Lung (tissue), 12 donors: ENCODE data around the gene NDUFB1. TPM values are rescaled to one million over a fixed set of nuclear protein-coding genes. Genes with fewer than 3 reads are reported as not detected.

Experiments used
- ATAC-seq: fragments of 200-7000 bp; cut with Tn5 transposase; one replicate; pipeline ENCODE4 v1.9.1; 2020; ENCODE audit warnings: moderate number of reproducible peaks; ENCODE audit not compliant: insufficient read depth, low FRiP score
- DNase-seq, 3 donors: peaks; one replicate each; pipeline ENCODE4 v3.0.0-alpha.2; 2013 to 2017
- H3K27ac ChIP-seq, 2 donors: one replicate each; pipeline ENCODE4 v1.5.1; 2013; ENCODE audit warnings: mild to moderate bottlenecking in 2 of 2, moderate library complexity in 2 of 2, control low read depth in 1 of 2, inconsistent platforms in 1 of 2, low read depth in 1 of 2, low read length in 1 of 2
- H3K27me3 ChIP-seq, 3 donors: one replicate each; pipeline ENCODE4 v1.5.1; 2013; ENCODE audit warnings: low read length in 2 of 3; ENCODE audit not compliant: control insufficient read depth in 3 of 3, insufficient read depth in 3 of 3
- H3K36me3 ChIP-seq, 4 donors: one replicate each; pipeline ENCODE4 v1.5.1; 2013; ENCODE audit warnings: low read length in 4 of 4, mild to moderate bottlenecking in 1 of 4, moderate library complexity in 1 of 4; ENCODE audit not compliant: control insufficient read depth in 4 of 4, insufficient read depth in 4 of 4
- H3K4me1 ChIP-seq, 5 donors: one replicate each; pipeline ENCODE4 v1.5.1; 2013; ENCODE audit warnings: low read length in 5 of 5, mild to moderate bottlenecking in 2 of 5, moderate library complexity in 1 of 5; ENCODE audit not compliant: control insufficient read depth in 5 of 5, insufficient read depth in 5 of 5
- H3K4me3 ChIP-seq: one replicate; pipeline ENCODE4 v1.5.1; 2013; ENCODE audit warnings: mild to moderate bottlenecking, control low read depth, moderate library complexity
- H3K9ac ChIP-seq, 2 donors: one replicate each; pipeline ENCODE4 v1.5.1; 2013; ENCODE audit warnings: low read length in 2 of 2, control low read depth in 1 of 2; ENCODE audit not compliant: insufficient read depth in 1 of 2
- H3K9me3 ChIP-seq, 4 donors: one replicate each; pipeline ENCODE4 v1.5.1; 2013; ENCODE audit warnings: low read length in 3 of 4, mild to moderate bottlenecking in 1 of 4, moderate library complexity in 1 of 4; ENCODE audit not compliant: control insufficient read depth in 4 of 4, insufficient read depth in 3 of 4
- CTCF ChIP-seq: IDR thresholded peaks from 2 replicates; pipeline ENCODE4 v1.5.1; 2012; ENCODE audit warnings: mild to moderate bottlenecking; ENCODE audit errors: control extremely low read depth, extremely low read depth
- WGBS, 2 donors: extraction: QIAGEN DNeasy Blood & Tissue Kit; methylation state at CpG; one replicate each; pipeline ENCODE4 v1.1.7; 2013; 5-methylcytosine and 5-hydroxymethylcytosine counted together
- polyA plus RNA-seq, 2 donors: library from polyadenylated mRNA; stranded (reverse); fragments of 200-250 nt; gene quantifications; one replicate each; pipeline ENCODE4 v1.2.1, GENCODE V29; 2013
- total RNA-seq, 2 donors: library from RNA; depleted of rRNA in 1 of 2; stranded (reverse); fragments of >200 nt in 1 of 2; gene quantifications; one replicate each; pipeline ENCODE4 v1.2.1, GENCODE V29; 2014 to 2021
- donor health status: control.
- donor health status: control.
- donor health status: Bipolar disorder and iron deficiency.
- donor health status: healthy.
- donor health status: DM: yes; HTN: yes; CAD: no.

NDUFB1 gene
- total and polyA plus RNA-seq, 4 donors: 108 to 1,169 (median 241) TPM

- no peaks in the 10 kb centered on the region for H3K27me3 ChIP-seq
- H3K4me1 ChIP-seq: peaks cover 0 to 11% (median 6%) of the 10 kb centered on the region in 5 donors
- TF ChIP-seq CTCF: no peak
- 42 to 54% methylated on average over 9 of the region's 9 CpGs for WGBS, 2 donors
- peak overlapping the region; percentile 95 to 97 for H3K27ac ChIP-seq
- DNase-seq: no peak
- no peaks in the 10 kb centered on the region for H3K9me3 ChIP-seq
- peak overlapping the region; percentile 87 for H3K4me3 ChIP-seq
- peaks cover 0 to 18% (median 8%) of the 10 kb centered on the region in 4 donors for H3K36me3 ChIP-seq
- H3K9ac ChIP-seq: peak overlapping the region; percentile 96 to 99
- no peak for ATAC-seq
Measured at GRCh38 chr14:92122761-92123160, 1.3 kb upstream of the NDUFB1 start.

- H3K9me3 ChIP-seq: no peaks in the 10 kb centered on the region
- peaks cover 0 to 15% (median 8%) of the 10 kb centered on the region in 4 donors for H3K36me3 ChIP-seq
- peaks cover 0 to 11% (median 6%) of the 10 kb centered on the region in 5 donors for H3K4me1 ChIP-seq
- H3K9ac ChIP-seq: peak overlapping the region; percentile 96 to 99
- 0 to 1% methylated on average over 22 of the region's 22 CpGs for WGBS, 2 donors
- TF ChIP-seq CTCF: no peak
- H3K4me3 ChIP-seq: peak overlapping the region; percentile 87
- H3K27me3 ChIP-seq: no peaks in the 10 kb centered on the region
- no peak for ATAC-seq
- H3K27ac ChIP-seq: peak overlapping the region; percentile 95 to 97
- DNase-seq: peak in 2 of 3 donors; percentile 58 to 75
Measured at GRCh38 chr14:92122351-92122677, 808 bp upstream of the NDUFB1 start.

- TF ChIP-seq CTCF: no peak
- Histone ChIP-seq H3K27ac (peak overlapping the region; percentile 95 to 97), H3K4me1 (peaks cover 0 to 11% (median 6%) of the 10 kb centered on the region in 5 donors), H3K9me3 (no peaks in the 10 kb centered on the region), H3K27me3 (no peaks in the 10 kb centered on the region), H3K36me3 (peaks cover 0 to 20% (median 10%) of the 10 kb centered on the region in 4 donors), H3K9ac (peak overlapping the region; percentile 20 to 99), H3K4me3 (peak overlapping the region; percentile 87)
- peak; percentile 53 for ATAC-seq
- DNase-seq: peak in 1 of 3 donors; percentile 63
- WGBS, 2 donors: 0% methylated on average over 36 of the region's 36 CpGs
Measured at GRCh38 chr14:92121207-92121669, 268 bp downstream of the NDUFB1 start.

- DNase-seq (no peak), ATAC-seq (no peak)
- no peak for TF ChIP-seq CTCF
- Histone ChIP-seq H3K27ac (no peak overlapping the region), H3K27me3 (peaks cover 0 to 3% (median 0%) of the 10 kb centered on the region in 3 donors), H3K4me1 (peaks cover 0 to 9% (median 3%) of the 10 kb centered on the region in 5 donors), H3K36me3 (peaks cover 0 to 2% (median 0%) of the 10 kb centered on the region in 4 donors), H3K4me3 (no peak overlapping the region), H3K9ac (no peak overlapping the region), H3K9me3 (no peaks in the 10 kb centered on the region)
- WGBS, 2 donors: 77 to 82% methylated on average over 5 of the region's 5 CpGs
Measured at GRCh38 chr14:92109490-92109889, 12.0 kb downstream of the NDUFB1 start.
